GM23248 (cell line): ENCODE results near the gene DAB1. TPM values are rescaled to one million over a fixed set of nuclear protein-coding genes. Genes with fewer than 3 reads are reported as not detected.

ENCODE experiments used
- DNase-seq: peaks from one replicate; pipeline ENCODE4 v3.0.0-alpha.2; 2015
- H2AFZ ChIP-seq: fragments of 200-600 bp; sonication (generic); 2 replicates; pipeline ENCODE4 v1.6.1; 2016; ENCODE audit warnings: antibody characterized with exemption
- H3F3A ChIP-seq: fragments of 200-600 bp; sonication (generic); 2 replicates; pipeline ENCODE4 v1.6.1; 2016; ENCODE audit warnings: mild to moderate bottlenecking, antibody characterized with exemption, mixed run types; ENCODE audit not compliant: insufficient read depth
- H3K27ac ChIP-seq: fragments of 200-600 bp; sonication (generic); 2 replicates; pipeline ENCODE4 v1.5.1; 2016; ENCODE audit warnings: mild to moderate bottlenecking
- H3K27me3 ChIP-seq: fragments of 200-600 bp; sonication (generic); replicated peaks from 2 replicates; pipeline ENCODE4 v1.6.1; 2016; ENCODE audit warnings: mild to moderate bottlenecking; ENCODE audit not compliant: insufficient read depth
- H3K36me3 ChIP-seq: fragments of 200-600 bp; sonication (generic); 2 replicates; pipeline ENCODE4 v1.6.1; 2016; ENCODE audit warnings: low read depth, mild to moderate bottlenecking
- H3K4me1 ChIP-seq: fragments of 200-600 bp; sonication (generic); 2 replicates; pipeline ENCODE4 v1.6.1; 2016; ENCODE audit warnings: mild to moderate bottlenecking; ENCODE audit not compliant: insufficient read depth
- H3K4me2 ChIP-seq: fragments of 200-600 bp; sonication (generic); one replicate; pipeline ENCODE4 v1.6.1; 2016; ENCODE audit warnings: mild to moderate bottlenecking; ENCODE audit not compliant: unreplicated experiment
- H3K4me3 ChIP-seq: fragments of 200-600 bp; sonication (generic); 2 replicates; pipeline ENCODE4 v1.5.1; 2016; ENCODE audit warnings: mild to moderate bottlenecking
- H3K79me2 ChIP-seq: fragments of 200-600 bp; sonication (generic); 2 replicates; pipeline ENCODE4 v1.6.1; 2016; ENCODE audit warnings: mild to moderate bottlenecking; ENCODE audit not compliant: insufficient read depth
- H3K9ac ChIP-seq: fragments of 200-600 bp; sonication (generic); 2 replicates; pipeline ENCODE4 v1.6.1; 2016; ENCODE audit warnings: mild to moderate bottlenecking
- H3K9me2 ChIP-seq: fragments of 200-600 bp; sonication (generic); 2 replicates; pipeline ENCODE4 v1.6.1; 2016; ENCODE audit warnings: mixed run types, mild to moderate bottlenecking, moderate library complexity; ENCODE audit not compliant: insufficient read depth
- H3K9me3 ChIP-seq: fragments of 200-600 bp; sonication (generic); one replicate; pipeline ENCODE4 v1.6.1; 2017; ENCODE audit warnings: low read depth
- H4K20me1 ChIP-seq: fragments of 200-600 bp; sonication (generic); 2 replicates; pipeline ENCODE4 v1.6.0; 2016; ENCODE audit not compliant: insufficient read depth
- EZH2 ChIP-seq: fragments of 200-600 bp; sonication (generic); IDR thresholded peaks from 2 replicates; pipeline ENCODE4 v1.6.1; 2018; ENCODE audit warnings: antibody characterized with exemption, mild to moderate bottlenecking; ENCODE audit not compliant: insufficient read depth, poor library complexity, severe bottlenecking
- EZH2phosphoT487 ChIP-seq: fragments of 200-600 bp; sonication (generic); IDR thresholded peaks from 2 replicates; pipeline ENCODE4 v1.6.1; 2018; ENCODE audit warnings: antibody characterized with exemption, moderate library complexity, mild to moderate bottlenecking, low read depth; ENCODE audit not compliant: insufficient read depth
- WGBS, 2 experiments: methylation state at CpG; one replicate each; pipeline ENCODE4 v1.1.6; 2015 to 2017; ENCODE audit warnings: low lambda C conversion rate in 2 of 2, low coverage in 1 of 2; ENCODE audit errors: missing lambda C conversion rate in 2 of 2; 5-methylcytosine and 5-hydroxymethylcytosine counted together
- in situ Hi-C: fragments of 300-500 bp; cut with MboI; formaldehyde crosslinking; loops from 2 replicates; pipeline ENCODE4 v1.15.0; 2020
- polyA plus RNA-seq: library from polyadenylated mRNA; unstranded; fragments of >200 nt; fragmentation: Nextera tagmentation; extraction: Ambion mirVana; gene quantifications from 2 replicates; pipeline ENCODE4 v1.2.1, GENCODE V29; 2016
- total RNA-seq: library from RNA; depleted of rRNA; stranded (reverse); fragments of >200 nt; shearing (Covaris generic); gene quantifications from 2 replicates; pipeline ENCODE4 v1.2.3, GENCODE V29; 2014

DAB1 gene
- total and polyA plus RNA-seq, 2 experiments from 2014 or later: 0.11 to 0.39 TPM

GRCh38 chr1:57325117-57325516, 98.7 kb downstream of the DAB1 start:
- Histone ChIP-seq H3K79me2 (no peaks in the 10 kb centered on the region), H3K4me2 (no peak overlapping the region), H2AFZ (no peak overlapping the region), H3K36me3 (no peaks in the 10 kb centered on the region), H3F3A (no peaks in the 10 kb centered on the region), H3K4me3 (no peak overlapping the region), H3K27me3 (peaks cover 4% of the 10 kb centered on the region; the same call in 1 of the 2 replicates), H3K27ac (no peak overlapping the region), H4K20me1 (no peaks in the 10 kb centered on the region), H3K9ac (no peak overlapping the region), H3K4me1 (no peaks in the 10 kb centered on the region), H3K9me3 (no peaks in the 10 kb centered on the region), H3K9me2 (no peaks in the 10 kb centered on the region)
- TF ChIP-seq EZH2 (no peak), EZH2phosphoT487 (no peak)
- 13 to 18% methylated on average over 4 of the region's 4 CpGs for WGBS, 2 experiments
- in situ Hi-C loops: no loop called here
- DNase-seq: no peak

DNA sequence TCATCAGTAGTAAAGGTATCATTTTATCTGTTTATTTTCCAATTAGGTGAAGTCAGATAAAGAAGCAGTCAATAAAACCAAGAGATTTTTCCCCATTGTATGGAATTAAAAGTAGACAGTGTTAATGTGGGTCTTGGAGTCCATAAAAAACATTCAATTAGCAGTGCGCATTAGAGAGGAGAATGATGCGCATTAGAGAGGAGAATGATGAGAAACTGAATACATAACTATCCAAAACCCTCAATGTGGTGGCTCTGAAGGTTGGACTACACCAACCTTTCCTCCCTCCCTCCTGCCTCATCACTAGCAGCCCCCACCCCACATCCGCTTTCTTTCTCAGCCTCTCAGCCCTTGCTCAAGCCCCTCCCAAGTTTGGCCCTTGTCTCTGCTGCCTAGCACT, 99.5 kb downstream of the DAB1 start:
- H3K4me3 ChIP-seq: no peak overlapping the region
- peaks cover 4% of the 10 kb centered on the region; the same call in 1 of the 2 replicates for H3K27me3 ChIP-seq
- no peaks in the 10 kb centered on the region for H4K20me1 ChIP-seq
- in situ Hi-C loops: no loop called here
- TF ChIP-seq EZH2 (no peak), EZH2phosphoT487 (no peak)
- 56 to 57% methylated on average over 3 of the region's 3 CpGs for WGBS, 2 experiments
- H3K4me2 ChIP-seq: no peak overlapping the region
- no peak overlapping the region for H3K27ac ChIP-seq
- H3K9me3 ChIP-seq: no peaks in the 10 kb centered on the region
- no peaks in the 10 kb centered on the region for H3K9me2 ChIP-seq
- no peaks in the 10 kb centered on the region for H3K79me2 ChIP-seq
- H2AFZ ChIP-seq: no peak overlapping the region
- no peak for DNase-seq
- H3K4me1 ChIP-seq: no peaks in the 10 kb centered on the region
- no peak overlapping the region for H3K9ac ChIP-seq
- no peaks in the 10 kb centered on the region for H3K36me3 ChIP-seq
- no peaks in the 10 kb centered on the region for H3F3A ChIP-seq

- DNase-seq: no peak
- WGBS, 2 experiments: 45 to 53% methylated on average over 4 of the region's 4 CpGs
Measured at GRCh38 chr1:57321776-57322175, 102.1 kb downstream of the DAB1 start.

DNA sequence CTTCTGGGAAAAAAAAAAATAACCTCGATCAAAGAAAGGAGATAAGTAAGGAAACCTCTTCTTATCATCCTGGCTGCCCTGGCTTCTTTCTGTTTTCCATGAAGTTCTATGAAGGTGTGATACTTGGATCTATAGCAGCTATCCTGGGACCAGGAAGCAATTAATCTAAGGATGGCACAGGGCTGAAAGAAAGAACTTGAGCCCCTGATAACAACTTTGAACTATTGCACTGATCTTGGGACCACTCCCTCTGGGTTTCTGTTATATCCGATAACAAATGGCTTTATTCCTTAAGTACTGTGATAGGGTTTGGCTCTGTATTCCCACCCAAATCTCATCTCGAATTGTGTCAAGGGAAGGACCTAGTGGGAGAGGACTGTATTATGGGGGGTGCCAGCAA, 104.1 kb downstream of the DAB1 start:
- H4K20me1 ChIP-seq: no peaks in the 10 kb centered on the region
- H3K4me1 ChIP-seq: no peaks in the 10 kb centered on the region
- no peaks in the 10 kb centered on the region for H3K9me2 ChIP-seq
- H3K27me3 ChIP-seq: peaks cover 4% of the 10 kb centered on the region; the same call in 1 of the 2 replicates
- no peak overlapping the region for H3K4me2 ChIP-seq
- H3K9ac ChIP-seq: no peak overlapping the region
- no peaks in the 10 kb centered on the region for H3K79me2 ChIP-seq
- WGBS, 2 experiments: 34 to 44% methylated on average over 3 of the region's 3 CpGs
- no peaks in the 10 kb centered on the region for H3K9me3 ChIP-seq
- no peak overlapping the region for H3K4me3 ChIP-seq
- H2AFZ ChIP-seq: no peak overlapping the region
- DNase-seq: no peak
- no peaks in the 10 kb centered on the region for H3K36me3 ChIP-seq
- no peaks in the 10 kb centered on the region for H3F3A ChIP-seq
- no peak for TF ChIP-seq EZH2phosphoT487
- TF ChIP-seq EZH2: no peak
- in situ Hi-C loops: no loop called here
- no peak overlapping the region for H3K27ac ChIP-seq

More at GRCh38 chr1:57321776-57322175, 102.1 kb downstream of the DAB1 start:
- Histone ChIP-seq H3K4me3 (no peak overlapping the region), H3K27ac (no peak overlapping the region), H3K36me3 (no peaks in the 10 kb centered on the region), H3K4me1 (no peaks in the 10 kb centered on the region), H3K9ac (no peak overlapping the region), H3F3A (no peaks in the 10 kb centered on the region), H3K79me2 (no peaks in the 10 kb centered on the region), H3K27me3 (peaks cover 4% of the 10 kb centered on the region; the same call in 1 of the 2 replicates), H3K9me2 (no peaks in the 10 kb centered on the region), H3K9me3 (no peaks in the 10 kb centered on the region), H3K4me2 (no peak overlapping the region), H2AFZ (no peak overlapping the region), H4K20me1 (no peaks in the 10 kb centered on the region)
- in situ Hi-C loops: no loop called here
- TF ChIP-seq EZH2 (no peak), EZH2phosphoT487 (no peak)

DNA sequence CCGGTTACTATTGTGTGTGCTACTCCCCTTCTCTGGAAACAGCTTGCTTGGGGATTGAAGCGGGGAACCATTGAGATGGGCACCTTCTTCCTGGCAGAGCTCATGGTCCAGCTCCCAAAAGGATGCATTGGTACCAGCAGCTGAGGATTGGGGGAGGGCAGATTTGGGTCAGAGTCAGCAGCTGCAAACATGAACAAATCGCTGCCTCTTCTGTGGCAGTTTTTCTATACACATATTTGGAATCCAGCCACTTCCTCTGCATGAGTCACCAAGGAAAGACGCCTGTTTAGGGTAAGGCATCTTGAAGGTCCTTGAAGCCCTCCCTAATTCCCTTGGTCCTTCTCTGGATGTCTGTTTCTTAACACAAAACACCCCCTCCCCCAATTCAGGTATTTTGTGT, 104.7 kb downstream of the DAB1 start:
- Histone ChIP-seq H3K9ac (no peak overlapping the region), H3F3A (no peaks in the 10 kb centered on the region), H4K20me1 (no peaks in the 10 kb centered on the region), H3K4me2 (no peak overlapping the region), H3K4me3 (no peak overlapping the region), H3K9me2 (no peaks in the 10 kb centered on the region), H3K27me3 (peaks cover 4% of the 10 kb centered on the region; the same call in 1 of the 2 replicates), H3K4me1 (no peaks in the 10 kb centered on the region), H3K79me2 (no peaks in the 10 kb centered on the region), H3K9me3 (no peaks in the 10 kb centered on the region), H3K36me3 (no peaks in the 10 kb centered on the region), H3K27ac (no peak overlapping the region), H2AFZ (no peak overlapping the region)
- DNase-seq: peak; percentile 38
- WGBS, 2 experiments: 17 to 25% methylated on average over 4 of the region's 4 CpGs
- no peak for TF ChIP-seq EZH2
- no peak for TF ChIP-seq EZH2phosphoT487
- in situ Hi-C loops: no loop called here
